H7 (cell line): Measurements from ENCODE around the gene THRB. TPM values are rescaled to one million over a fixed set of nuclear protein-coding genes. Genes with fewer than 3 reads are reported as not detected.

Source experiments
- DNase-seq: peaks from one replicate; pipeline ENCODE4 v3.0.0; 2012
- H3K27me3 ChIP-seq: 2 replicates; pipeline ENCODE4 v1.6.0; 2011; ENCODE audit warnings: mild to moderate bottlenecking, low read length; ENCODE audit not compliant: control insufficient read depth, insufficient read depth
- H3K36me3 ChIP-seq: replicated peaks from 2 replicates; pipeline ENCODE4 v1.5.1; 2011; ENCODE audit warnings: low read length; ENCODE audit not compliant: control insufficient read depth, insufficient read depth
- H3K4me3 ChIP-seq: 2 replicates; pipeline ENCODE4 v1.5.1; 2011; ENCODE audit warnings: low read depth, mild to moderate bottlenecking, control low read depth, low read length, moderate library complexity; ENCODE audit not compliant: insufficient read depth
- total RNA-seq: library from RNA; depleted of rRNA; stranded (reverse); fragments of >200 nt; shearing (Covaris generic); gene quantifications from 2 replicates; pipeline ENCODE4 v1.2.3, GENCODE V29; 2014

THRB gene
- total RNA-seq, 1 experiment from 2014 or later: 1.0 TPM

GRCh38 chr3:24521420-24522145 is 26.9 kb upstream of the THRB start:
- Histone ChIP-seq H3K27me3 (peaks cover 53% of the 10 kb centered on the region), H3K36me3 (no peaks in the 10 kb centered on the region), H3K4me3 (peak overlapping the region; percentile 65)
- DNase-seq: peak; percentile 71

DNA sequence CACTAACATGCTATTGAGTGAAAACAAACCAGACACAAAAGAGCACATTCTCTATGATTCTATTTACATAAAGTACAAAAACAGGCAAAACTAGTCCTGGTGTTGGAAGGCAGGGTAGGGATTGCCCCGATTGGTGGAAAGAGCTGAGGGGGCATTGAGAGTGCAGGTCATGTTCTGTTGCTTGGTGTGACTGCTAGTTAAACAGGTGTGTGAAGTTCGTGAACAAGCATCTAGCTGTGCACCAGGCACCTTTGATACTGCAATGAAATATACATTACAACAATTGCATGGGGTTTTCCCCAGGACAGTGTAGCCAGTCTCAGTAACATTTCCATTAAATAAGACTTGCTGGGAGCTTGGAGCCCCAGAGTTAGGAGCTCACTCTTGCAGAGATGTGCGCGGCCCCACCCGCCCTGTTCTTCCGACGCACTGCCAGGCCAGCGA is 26.3 kb upstream of the THRB start:
- no peaks in the 10 kb centered on the region for H3K36me3 ChIP-seq
- H3K4me3 ChIP-seq: peak overlapping the region; percentile 65
- H3K27me3 ChIP-seq: peaks cover 53% of the 10 kb centered on the region
- DNase-seq: no peak

DNA sequence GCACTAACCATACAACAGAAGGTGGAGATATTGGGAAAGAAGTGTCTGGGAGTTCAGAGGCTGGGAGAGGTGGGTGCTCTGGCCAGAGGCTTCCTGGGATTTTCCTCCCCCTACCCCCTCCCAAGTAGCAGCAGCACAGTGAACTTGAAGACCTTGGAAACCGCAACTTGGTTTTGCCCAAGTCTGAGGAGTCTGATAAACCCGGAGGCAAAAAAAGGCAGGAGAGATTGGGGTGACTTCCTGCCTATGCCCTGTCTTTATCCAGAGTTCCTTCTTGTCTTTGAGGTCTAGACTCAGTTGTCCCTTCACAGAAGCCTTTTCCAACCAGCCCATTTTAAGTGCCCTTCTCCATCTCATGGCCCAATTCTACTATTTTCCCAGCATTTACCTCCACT is 25.4 kb upstream of the THRB start:
- Histone ChIP-seq H3K4me3 (no peak overlapping the region), H3K27me3 (peaks cover 53% of the 10 kb centered on the region), H3K36me3 (no peaks in the 10 kb centered on the region)
- no peak for DNase-seq

GRCh38 chr3:24519368-24520100 is 24.9 kb upstream of the THRB start:
- Histone ChIP-seq H3K36me3 (no peaks in the 10 kb centered on the region), H3K27me3 (peaks cover 53% of the 10 kb centered on the region), H3K4me3 (no peak overlapping the region)
- DNase-seq: peak; percentile 70

GRCh38 chr3:24518990-24519367 is 24.3 kb upstream of the THRB start:
- peaks cover 53% of the 10 kb centered on the region for H3K27me3 ChIP-seq

GRCh38 chr3:24514119-24514518 is 19.5 kb upstream of the THRB start:
- H3K27me3 ChIP-seq: peaks cover 10% of the 10 kb centered on the region
- no peak for DNase-seq
- H3K36me3 ChIP-seq: no peaks in the 10 kb centered on the region
- H3K4me3 ChIP-seq: no peak overlapping the region

More at GRCh38 chr3:24518990-24519367, 24.3 kb upstream of the THRB start:
- no peak for DNase-seq
- H3K4me3 ChIP-seq: no peak overlapping the region
- H3K36me3 ChIP-seq: no peaks in the 10 kb centered on the region

GRCh38 chr3:24513463-24513862 is 18.8 kb upstream of the THRB start:
- DNase-seq: no peak
- Histone ChIP-seq H3K36me3 (no peaks in the 10 kb centered on the region), H3K4me3 (no peak overlapping the region), H3K27me3 (peaks cover 3% of the 10 kb centered on the region)

GRCh38 chr3:24512564-24513197 is 18.0 kb upstream of the THRB start:
- no peak for DNase-seq
- no peak overlapping the region for H3K4me3 ChIP-seq
- H3K36me3 ChIP-seq: no peaks in the 10 kb centered on the region
- H3K27me3 ChIP-seq: no peaks in the 10 kb centered on the region; the same call in none of the 2 replicates

DNA sequence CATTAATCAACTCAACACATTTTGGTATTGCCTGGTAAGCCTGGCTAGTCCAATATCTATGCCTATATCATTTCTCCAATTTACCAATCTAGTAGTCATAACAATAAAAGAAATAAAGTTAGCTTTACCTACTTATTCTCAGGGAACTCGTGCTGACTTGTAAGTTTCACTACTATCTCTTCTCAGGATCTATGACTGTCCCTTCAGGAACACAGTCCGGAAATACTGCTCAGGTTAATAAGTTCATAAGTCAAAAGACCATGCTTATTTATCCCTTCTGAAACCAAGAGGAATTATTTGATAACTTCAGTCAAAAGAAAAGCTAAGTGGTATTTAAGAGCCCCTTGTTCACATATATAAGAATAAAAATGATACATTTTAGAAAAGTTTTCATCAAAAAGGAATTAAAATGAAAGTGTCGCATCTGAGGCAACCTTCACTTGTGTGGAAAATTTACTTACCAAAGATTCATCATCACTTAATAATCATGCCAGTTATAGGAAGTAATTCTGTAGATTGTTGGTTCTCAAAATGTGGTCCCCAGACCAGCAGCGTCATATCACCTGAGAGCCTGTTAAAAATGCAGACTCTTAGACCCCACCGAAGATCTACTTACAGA is 15.5 kb upstream of the THRB start:
- Histone ChIP-seq H3K36me3 (no peaks in the 10 kb centered on the region), H3K27me3 (no peaks in the 10 kb centered on the region), H3K4me3 (no peak overlapping the region)
- DNase-seq: no peak

DNA sequence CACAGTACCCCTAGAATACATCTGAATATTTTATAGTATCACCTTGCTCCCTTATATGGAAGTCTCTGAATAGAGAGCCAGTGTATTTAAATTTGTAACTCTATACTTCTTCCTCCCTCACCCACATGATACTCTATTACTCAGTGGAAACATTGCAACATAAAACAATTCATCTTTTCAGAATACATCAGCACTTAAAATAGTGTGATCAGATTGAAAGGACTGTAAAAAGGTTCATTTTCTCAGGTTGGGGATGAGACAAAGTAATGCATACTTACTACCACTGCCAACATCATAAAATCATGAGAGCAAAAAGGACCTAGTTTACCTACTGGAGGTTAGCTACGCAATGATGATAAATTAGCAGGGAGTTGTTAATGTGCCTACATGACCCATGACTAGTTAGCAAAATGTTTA is 13.8 kb upstream of the THRB start:
- no peaks in the 10 kb centered on the region for H3K36me3 ChIP-seq
- no peaks in the 10 kb centered on the region for H3K27me3 ChIP-seq
- H3K4me3 ChIP-seq: no peak overlapping the region
- DNase-seq: no peak

DNA sequence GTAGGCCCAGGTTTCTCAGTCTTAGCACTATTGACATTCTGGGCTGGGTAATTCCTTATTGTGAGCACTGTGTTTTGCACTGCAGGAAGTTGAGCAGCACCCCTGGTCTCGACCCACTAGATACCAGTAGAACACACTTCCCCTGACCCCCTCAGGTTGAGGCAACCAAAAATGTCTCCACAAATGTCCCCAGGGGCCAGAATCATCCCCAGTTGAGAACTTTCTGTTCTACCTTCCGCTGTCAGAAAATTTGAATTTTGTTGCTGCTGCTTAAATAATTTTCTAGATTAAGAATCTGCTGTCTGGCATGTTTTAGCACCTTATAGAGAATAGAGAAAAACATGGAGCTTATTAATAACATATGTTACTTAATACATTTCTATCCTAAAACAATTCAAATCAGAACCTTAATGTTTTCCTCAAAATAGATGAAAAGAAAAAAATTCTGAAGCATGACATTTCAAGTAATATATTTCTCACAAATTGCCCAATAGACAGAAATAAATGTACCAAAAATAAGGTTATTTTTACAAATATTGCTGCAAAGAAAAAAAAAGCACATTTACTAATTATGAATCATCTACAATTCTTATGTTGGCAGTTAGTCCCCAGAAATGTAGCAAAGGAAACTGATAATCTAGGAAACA is 13.2 kb upstream of the THRB start:
- DNase-seq: no peak
- H3K4me3 ChIP-seq: no peak overlapping the region
- H3K27me3 ChIP-seq: no peaks in the 10 kb centered on the region
- no peaks in the 10 kb centered on the region for H3K36me3 ChIP-seq

DNA sequence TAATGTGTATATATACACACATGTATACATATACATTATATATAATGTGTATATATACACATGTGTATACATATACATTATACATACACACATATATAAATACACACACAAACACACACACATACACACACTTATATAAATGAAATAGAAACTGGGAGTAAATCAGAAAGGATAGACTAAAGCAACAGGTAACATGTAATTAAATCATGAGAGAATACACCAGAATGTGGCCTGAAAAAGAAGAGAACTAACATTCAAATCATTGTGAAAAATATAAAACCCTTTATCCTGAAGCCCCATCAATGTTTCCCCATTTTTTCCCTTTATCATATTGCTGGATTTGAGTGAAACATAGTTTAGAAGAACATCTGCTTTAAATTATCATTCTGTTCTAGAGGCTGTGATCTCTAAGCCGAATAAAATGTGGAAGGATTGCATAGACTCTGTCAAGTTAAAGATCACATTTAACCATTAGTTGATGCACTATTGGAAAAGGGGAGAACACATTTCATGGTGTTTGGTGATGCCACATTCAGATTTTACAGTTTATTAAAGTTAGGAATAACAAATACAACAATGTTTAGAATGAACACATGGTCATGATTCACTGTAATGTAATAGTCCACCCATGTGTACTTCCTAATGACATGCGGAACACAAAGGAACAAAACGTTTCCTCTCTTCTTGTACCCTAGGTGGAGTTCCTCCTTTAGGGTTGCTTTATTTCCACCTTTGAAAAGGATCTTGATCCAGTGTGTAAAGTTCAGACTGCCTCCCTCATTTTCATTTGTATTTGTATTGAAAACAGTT is 12.5 kb upstream of the THRB start:
- H3K4me3 ChIP-seq: no peak overlapping the region
- no peaks in the 10 kb centered on the region for H3K27me3 ChIP-seq
- no peak for DNase-seq
- H3K36me3 ChIP-seq: no peaks in the 10 kb centered on the region

GRCh38 chr3:24505691-24506550 is 11.3 kb upstream of the THRB start:
- Histone ChIP-seq H3K27me3 (no peaks in the 10 kb centered on the region), H3K36me3 (no peaks in the 10 kb centered on the region), H3K4me3 (no peak overlapping the region)
- DNase-seq: no peak
